ENCODE data around the gene ANXA2R.
"Not testable (repeated sequence)": the region's sequence is repeated elsewhere in the genome, so short reads cannot be mapped to it uniquely, and the experiment has no call there.

Gene ANXA2R

GRCh38 chr5:43027054-43027785 lies 12.9 kb downstream of the ANXA2R start:
- no peaks in the 10 kb centered on the region for H3K27me3 Mint-ChIP-seq
- DNase-seq = no peak
- H3K27ac Mint-ChIP-seq = no peak overlapping the region
- H3K4me1 Mint-ChIP-seq (ENCODE audit: low read depth) = peaks cover 26% of the 10 kb centered on the region
- H3K36me3 Mint-ChIP-seq (ENCODE audit: low read depth) = no peaks in the 10 kb centered on the region
- no peak overlapping the region for H3K4me3 Mint-ChIP-seq
- H3K9me3 Mint-ChIP-seq = no peaks in the 10 kb centered on the region

- H3K27me3 Mint-ChIP-seq; H3K4me3 Mint-ChIP-seq; H3K36me3 Mint-ChIP-seq (ENCODE audit: low read depth); DNase-seq; H3K27ac Mint-ChIP-seq; H3K9me3 Mint-ChIP-seq: not testable (repeated sequence)
- peaks cover 33% of the 10 kb centered on the region for H3K4me1 Mint-ChIP-seq (ENCODE audit: low read depth)
Observed at GRCh38 chr5:43025184-43025950, 14.8 kb downstream of the ANXA2R start.

GRCh38 chr5:43024217-43024616 lies 15.9 kb downstream of the ANXA2R start:
- Mint-ChIP-seq H3K36me3 (ENCODE audit: low read depth) (peaks cover 5% of the 10 kb centered on the region), H3K27ac (no peak overlapping the region), H3K4me1 (ENCODE audit: low read depth) (peaks cover 29% of the 10 kb centered on the region), H3K27me3 (no peaks in the 10 kb centered on the region), H3K9me3 (no peaks in the 10 kb centered on the region), H3K4me3 (no peak overlapping the region)
- no peak for DNase-seq

- H3K4me1 Mint-ChIP-seq (ENCODE audit: low read depth) = peaks cover 34% of the 10 kb centered on the region
- peak overlapping the region; percentile 95 for H3K4me3 Mint-ChIP-seq
- no peaks in the 10 kb centered on the region for H3K27me3 Mint-ChIP-seq
- peaks cover 17% of the 10 kb centered on the region for H3K36me3 Mint-ChIP-seq (ENCODE audit: low read depth)
- peak overlapping the region; percentile 99 for H3K27ac Mint-ChIP-seq
- H3K9me3 Mint-ChIP-seq = no peaks in the 10 kb centered on the region
- no peak for DNase-seq
Observed at GRCh38 chr5:43021151-43021550, 19.0 kb downstream of the ANXA2R start.

- H3K4me1 Mint-ChIP-seq (ENCODE audit: low read depth) = peaks cover 42% of the 10 kb centered on the region
- no peaks in the 10 kb centered on the region for H3K9me3 Mint-ChIP-seq
- DNase-seq = peak; percentile 73
- H3K27ac Mint-ChIP-seq = peak overlapping the region; percentile 99
- H3K4me3 Mint-ChIP-seq = peak overlapping the region; percentile 95
- H3K27me3 Mint-ChIP-seq = no peaks in the 10 kb centered on the region
- peaks cover 17% of the 10 kb centered on the region for H3K36me3 Mint-ChIP-seq (ENCODE audit: low read depth)
Observed at GRCh38 chr5:43020399-43020746, 19.7 kb downstream of the ANXA2R start.

GRCh38 chr5:43019614-43020398 lies 20.3 kb downstream of the ANXA2R start:
- H3K4me1 Mint-ChIP-seq (ENCODE audit: low read depth) = peaks cover 48% of the 10 kb centered on the region
- H3K9me3 Mint-ChIP-seq = no peaks in the 10 kb centered on the region
- H3K36me3 Mint-ChIP-seq (ENCODE audit: low read depth) = peaks cover 17% of the 10 kb centered on the region
- H3K27me3 Mint-ChIP-seq = no peaks in the 10 kb centered on the region
- peak overlapping the region; percentile 95 for H3K4me3 Mint-ChIP-seq
- H3K27ac Mint-ChIP-seq = peak overlapping the region; percentile 99
- DNase-seq = peak; percentile 80

GRCh38 chr5:43019291-43019613 lies 20.9 kb downstream of the ANXA2R start:
- H3K4me1 Mint-ChIP-seq (ENCODE audit: low read depth) = peaks cover 50% of the 10 kb centered on the region
- H3K9me3 Mint-ChIP-seq = no peaks in the 10 kb centered on the region
- peak overlapping the region; percentile 99 for H3K27ac Mint-ChIP-seq
- H3K36me3 Mint-ChIP-seq (ENCODE audit: low read depth) = peaks cover 17% of the 10 kb centered on the region
- H3K27me3 Mint-ChIP-seq = no peaks in the 10 kb centered on the region
- H3K4me3 Mint-ChIP-seq = peak overlapping the region; percentile 95
- DNase-seq = no peak

- peaks cover 52% of the 10 kb centered on the region for H3K4me1 Mint-ChIP-seq (ENCODE audit: low read depth)
- peak overlapping the region; percentile 95 for H3K4me3 Mint-ChIP-seq
- H3K27me3 Mint-ChIP-seq = no peaks in the 10 kb centered on the region
- no peaks in the 10 kb centered on the region for H3K9me3 Mint-ChIP-seq
- H3K36me3 Mint-ChIP-seq (ENCODE audit: low read depth) = peaks cover 17% of the 10 kb centered on the region
- peak; percentile 70 for DNase-seq
- peak overlapping the region; percentile 99 for H3K27ac Mint-ChIP-seq
Observed at GRCh38 chr5:43017428-43017815, 22.7 kb downstream of the ANXA2R start.

- no peak for DNase-seq
- Mint-ChIP-seq H3K27me3 (no peaks in the 10 kb centered on the region), H3K36me3 (ENCODE audit: low read depth) (peaks cover 17% of the 10 kb centered on the region), H3K4me3 (peak overlapping the region; percentile 95), H3K27ac (peak overlapping the region; percentile 99), H3K4me1 (ENCODE audit: low read depth) (peaks cover 53% of the 10 kb centered on the region), H3K9me3 (no peaks in the 10 kb centered on the region)
Observed at GRCh38 chr5:43016217-43016779, 23.8 kb downstream of the ANXA2R start.

- no peak for DNase-seq
- H3K9me3 Mint-ChIP-seq = no peaks in the 10 kb centered on the region
- peaks cover 14% of the 10 kb centered on the region for H3K36me3 Mint-ChIP-seq (ENCODE audit: low read depth)
- H3K27me3 Mint-ChIP-seq = no peaks in the 10 kb centered on the region
- H3K4me3 Mint-ChIP-seq = no peak overlapping the region
- no peak overlapping the region for H3K27ac Mint-ChIP-seq
- H3K4me1 Mint-ChIP-seq (ENCODE audit: low read depth) = peaks cover 58% of the 10 kb centered on the region
Observed at GRCh38 chr5:43014522-43014921, 25.6 kb downstream of the ANXA2R start.

- no peak for DNase-seq
- Mint-ChIP-seq H3K36me3 (ENCODE audit: low read depth) (peaks cover 4% of the 10 kb centered on the region), H3K27ac (peak overlapping the region; percentile 93), H3K9me3 (no peaks in the 10 kb centered on the region), H3K4me3 (peak overlapping the region; percentile 84), H3K4me1 (ENCODE audit: low read depth) (peaks cover 56% of the 10 kb centered on the region), H3K27me3 (no peaks in the 10 kb centered on the region)
Observed at GRCh38 chr5:43010935-43011315, 29.2 kb downstream of the ANXA2R start.

- H3K9me3 Mint-ChIP-seq = no peaks in the 10 kb centered on the region
- peaks cover 4% of the 10 kb centered on the region for H3K36me3 Mint-ChIP-seq (ENCODE audit: low read depth)
- no peaks in the 10 kb centered on the region for H3K27me3 Mint-ChIP-seq
Observed at GRCh38 chr5:43008363-43009153, 31.6 kb downstream of the ANXA2R start.

GRCh38 chr5:43007911-43008362 lies 32.2 kb downstream of the ANXA2R start:
- DNase-seq = peak; percentile 84

More at GRCh38 chr5:43008363-43009153, 31.6 kb downstream of the ANXA2R start:
- Mint-ChIP-seq H3K27ac (peak overlapping the region; percentile 96), H3K4me1 (ENCODE audit: low read depth) (peaks cover 40% of the 10 kb centered on the region), H3K4me3 (peak overlapping the region; percentile 84)
- DNase-seq = peak; percentile 91

More at GRCh38 chr5:43007911-43008362, 32.2 kb downstream of the ANXA2R start:
- peaks cover 4% of the 10 kb centered on the region for H3K36me3 Mint-ChIP-seq (ENCODE audit: low read depth)
- no peaks in the 10 kb centered on the region for H3K9me3 Mint-ChIP-seq
- H3K4me1 Mint-ChIP-seq (ENCODE audit: low read depth) = peaks cover 40% of the 10 kb centered on the region
- H3K27me3 Mint-ChIP-seq = no peaks in the 10 kb centered on the region
- H3K27ac Mint-ChIP-seq = peak overlapping the region; percentile 96
- H3K4me3 Mint-ChIP-seq = peak overlapping the region; percentile 84

All from activated T-cell treated with anti-CD3 and anti-CD28 coated beads, Interleukin-2, amount 50 U/mL, for 24 hours (primary cell).